Activated CD8-positive, alpha-beta memory T cell treated with anti-CD3 and anti-CD28 coated beads, Interleukin-2, amount 50 U/mL, for 1 hour (primary cell): ENCODE data around the gene FLRT1.

Experiments used
- DNase-seq: peaks from one replicate; pipeline ENCODE4 v3.0.0-alpha.2; 2020; ENCODE audit errors: extremely low read depth

FLRT1 gene

DNA sequence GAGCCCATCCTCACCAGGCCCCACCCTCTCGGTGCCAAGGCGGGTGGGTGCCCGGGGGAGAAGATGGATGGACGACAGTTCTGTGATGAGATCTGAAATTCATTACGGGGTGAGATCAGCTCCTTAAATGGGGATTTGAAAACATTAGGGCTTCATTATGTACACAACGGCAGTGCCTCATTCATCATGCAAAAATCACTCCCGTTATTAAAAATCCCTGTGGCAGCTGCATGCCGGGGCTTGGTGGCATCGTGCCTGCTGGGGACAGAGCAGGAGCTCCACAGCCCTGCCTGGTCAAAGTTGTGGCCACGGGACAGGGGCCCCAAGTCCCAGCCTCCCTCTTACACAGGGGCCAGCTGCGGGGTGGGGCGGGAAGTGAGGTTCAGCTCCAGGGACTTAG, 29.3 kb upstream of the FLRT1 start:
- no peak for DNase-seq

DNA sequence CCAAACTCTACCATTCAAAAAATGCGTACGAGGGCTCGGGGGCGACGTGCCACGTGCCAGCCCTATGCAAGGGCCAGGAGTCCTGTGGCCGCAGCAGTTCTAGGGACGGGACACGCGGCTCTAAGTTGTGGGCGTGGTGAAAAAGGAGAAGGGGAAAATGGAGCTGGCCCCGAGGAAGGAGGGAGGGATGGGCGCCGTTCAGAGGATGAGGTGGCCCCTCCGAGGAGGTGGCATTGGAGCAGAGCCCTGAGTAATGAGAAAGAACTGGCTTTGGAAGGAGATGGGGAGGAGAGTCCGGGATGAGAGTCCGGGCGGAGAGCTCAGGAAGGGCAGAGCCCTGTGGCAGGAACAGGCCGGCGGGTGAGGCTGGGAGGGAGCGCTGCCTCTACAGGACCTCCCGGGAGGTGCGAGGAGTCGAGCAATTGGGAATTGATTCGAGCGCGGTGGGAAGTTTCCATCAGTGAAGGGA, 28.5 kb upstream of the FLRT1 start:
- DNase-seq: no peak

DNA sequence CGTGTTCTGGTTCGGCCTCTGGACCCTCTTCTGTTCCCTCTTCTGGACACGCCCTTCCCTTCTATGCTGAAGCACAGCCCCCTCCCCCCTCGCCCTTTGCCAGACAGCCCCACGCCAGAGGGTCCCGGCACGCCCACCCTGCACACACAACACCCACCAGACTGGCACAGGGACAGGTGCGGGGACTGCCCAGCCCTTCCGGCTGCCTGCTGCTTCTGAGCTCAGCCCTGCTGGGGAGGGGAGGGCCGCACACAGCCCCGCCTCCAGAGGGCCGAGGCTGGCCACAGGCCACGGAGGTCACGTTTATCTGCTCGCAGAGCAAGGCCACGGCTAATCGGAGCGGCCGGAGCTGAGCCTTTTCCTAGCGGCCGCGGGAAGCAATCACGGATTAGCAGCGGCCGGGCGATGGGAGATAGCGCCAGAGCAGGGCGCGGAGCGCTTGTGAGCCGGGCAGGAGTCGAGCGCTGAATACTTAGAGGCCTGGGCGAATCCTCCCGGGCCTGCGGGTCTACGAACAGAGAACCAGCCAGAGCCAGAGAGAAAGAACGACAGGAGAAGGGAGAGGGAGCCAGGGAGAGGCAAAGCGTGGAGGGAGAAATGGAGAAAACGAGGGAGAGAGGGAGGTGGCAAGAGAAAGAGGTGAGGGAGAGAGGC, 28.0 kb upstream of the FLRT1 start:
- DNase-seq: no peak

DNA sequence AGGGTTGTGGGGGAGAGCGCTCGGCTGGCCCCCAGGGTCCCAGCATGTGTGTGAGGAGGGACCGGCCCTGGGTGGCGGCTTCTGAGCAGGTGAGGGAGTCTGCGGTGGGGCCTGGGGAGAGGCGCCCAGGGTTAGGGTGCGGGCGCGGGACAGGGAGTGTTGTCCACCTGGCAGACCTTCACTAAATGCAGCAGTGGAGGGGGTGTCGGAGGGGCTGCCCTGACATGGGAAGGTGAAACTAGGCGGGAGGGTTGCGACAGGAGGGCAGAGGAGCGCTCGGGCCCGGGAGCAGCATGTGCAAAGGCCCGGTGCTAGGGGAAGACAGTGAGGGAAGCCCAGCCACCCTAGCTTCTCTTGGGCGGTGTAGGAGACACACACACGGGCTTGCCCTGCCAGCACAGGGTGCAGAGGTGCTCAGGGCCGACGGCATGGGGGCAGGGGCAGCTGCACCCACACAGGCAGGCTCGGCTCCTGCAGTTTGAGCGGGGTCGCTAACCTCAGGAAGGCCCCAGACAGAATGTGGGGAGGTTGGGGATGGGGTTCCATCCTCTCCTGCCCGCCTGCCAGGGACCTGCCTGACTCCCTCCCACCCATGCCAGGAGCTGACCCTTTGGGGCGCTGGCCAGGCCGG, 27.3 kb upstream of the FLRT1 start:
- DNase-seq: no peak

DNA sequence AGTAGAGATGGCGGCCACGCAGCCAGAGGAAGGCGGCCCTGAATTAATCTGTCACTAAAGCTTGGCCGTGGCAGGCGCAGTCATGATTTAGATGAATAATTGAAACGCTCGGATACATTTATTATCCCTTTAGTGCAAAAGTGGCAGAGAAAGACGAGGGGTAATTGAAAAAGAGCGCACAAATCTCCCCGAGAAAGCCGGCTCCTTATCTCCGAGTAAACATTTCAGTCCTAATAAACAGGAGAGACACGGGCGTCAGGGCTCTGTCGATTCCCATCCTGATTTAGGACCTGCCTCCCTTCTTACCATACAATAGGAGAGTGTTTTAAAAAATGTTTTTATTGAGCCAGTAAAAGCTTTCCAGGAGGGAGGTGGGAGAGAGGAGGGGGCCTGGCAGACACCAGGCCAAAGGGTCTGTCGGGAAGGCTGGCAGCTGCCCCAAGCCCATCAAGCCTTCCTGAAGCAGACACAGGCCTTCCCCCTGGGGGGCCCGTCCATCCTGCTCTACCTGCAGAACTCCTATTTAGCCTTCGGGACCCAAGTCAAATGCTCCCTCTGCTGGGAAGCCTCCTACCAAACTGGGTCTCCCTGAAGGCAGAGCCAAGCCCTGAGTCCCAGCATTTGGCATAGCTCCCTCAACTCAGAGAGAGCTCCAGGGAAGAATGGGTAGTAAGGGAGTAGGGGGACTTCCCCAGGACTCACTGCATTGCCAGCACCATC, 26.7 kb upstream of the FLRT1 start:
- DNase-seq: no peak

DNA sequence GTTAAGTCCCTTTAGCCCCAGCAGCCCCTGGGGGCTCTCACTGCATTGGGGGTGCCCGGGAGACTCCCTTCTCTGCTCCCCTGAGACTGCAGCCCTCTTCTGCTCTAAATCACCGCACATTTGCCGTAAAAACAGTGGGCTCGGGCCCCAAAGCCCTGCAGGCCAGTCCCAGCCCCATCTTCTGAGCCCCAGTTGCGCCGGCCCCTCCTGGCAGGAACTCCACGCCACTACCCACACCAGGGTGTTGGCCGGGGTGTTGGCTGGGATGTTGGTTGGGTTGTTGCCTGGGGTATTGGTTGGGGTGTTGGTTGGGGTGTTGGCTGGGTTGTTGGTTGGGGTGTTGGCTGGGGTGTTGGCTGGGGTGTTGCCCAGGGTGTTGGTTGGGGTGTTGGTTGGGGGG, 26.0 kb upstream of the FLRT1 start:
- DNase-seq: no peak

DNA sequence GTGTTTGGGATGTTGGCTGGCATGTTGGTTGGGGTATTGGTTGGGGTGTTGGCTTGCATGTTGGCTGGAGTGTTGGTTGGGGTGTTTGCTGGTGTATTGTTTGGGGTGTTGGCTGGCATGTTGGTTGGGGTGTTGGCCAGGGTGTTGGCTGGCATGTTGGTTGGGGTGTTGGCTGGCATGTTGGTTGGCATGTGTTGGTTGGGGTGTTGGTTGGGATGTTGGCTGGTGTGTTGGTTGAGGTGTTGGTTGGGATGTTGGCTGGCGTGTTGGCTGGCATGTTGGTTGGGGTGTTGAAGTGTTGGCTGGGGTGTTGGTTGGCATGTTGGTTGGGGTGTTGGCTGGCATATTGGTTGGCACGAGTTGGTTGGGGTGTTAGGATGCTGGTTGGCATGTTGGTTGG, 24.9 kb upstream of the FLRT1 start:
- no peak for DNase-seq

DNA sequence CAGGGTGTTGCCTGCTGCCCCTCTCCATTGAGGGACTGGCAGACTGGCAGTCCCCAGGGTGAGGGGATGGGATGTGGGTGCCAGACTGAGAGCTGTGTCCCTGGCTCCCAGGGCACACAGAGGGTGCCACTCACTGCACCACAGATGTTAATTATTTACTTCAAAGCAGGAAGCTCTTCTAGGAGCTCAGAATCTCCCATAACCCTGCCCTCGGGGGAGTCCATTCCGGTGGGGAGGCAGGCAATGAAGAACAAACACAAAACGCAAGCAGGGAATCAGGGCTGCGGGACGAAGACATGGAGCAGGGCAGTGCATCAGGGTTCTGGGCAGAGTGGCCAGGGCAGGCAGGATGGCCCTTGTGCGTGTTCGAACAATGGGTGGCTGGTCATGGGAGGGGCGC, 24.4 kb upstream of the FLRT1 start:
- no peak for DNase-seq

DNA sequence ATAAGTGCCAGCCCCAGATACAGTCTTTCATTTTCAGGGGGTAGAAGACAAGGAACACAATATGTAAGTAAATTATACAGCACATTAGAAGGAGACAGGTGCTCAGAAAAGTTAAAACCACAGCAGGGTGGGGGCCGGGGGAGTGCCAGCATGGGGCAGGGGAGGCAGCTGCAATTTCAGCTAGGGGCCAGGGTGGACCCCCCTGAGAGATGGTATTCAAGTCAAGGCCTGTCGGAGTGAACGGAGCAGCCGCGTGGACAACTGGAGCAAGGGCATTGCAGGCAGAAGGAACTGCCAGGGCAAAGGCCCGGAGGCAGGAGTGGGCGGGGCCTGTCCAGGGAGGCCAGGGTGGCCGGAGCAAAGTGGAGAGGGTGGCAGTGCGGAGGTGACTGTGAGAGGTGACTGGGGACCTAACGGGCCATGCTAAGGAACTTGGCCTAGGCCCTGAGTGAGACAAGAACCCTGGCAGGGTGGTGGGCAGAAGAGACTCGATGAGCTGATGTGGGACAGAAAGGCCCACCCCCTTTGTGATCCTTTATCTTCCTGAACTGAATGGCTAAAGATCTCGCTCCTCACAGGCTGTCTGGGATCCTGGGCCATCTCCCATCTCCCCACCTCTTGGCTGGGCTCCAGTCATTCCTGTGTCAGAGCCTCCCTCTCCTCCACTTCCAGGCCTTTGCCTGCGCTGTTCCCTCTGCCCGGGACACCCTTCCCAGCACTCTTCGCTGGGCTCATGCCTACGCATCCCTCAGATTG, 22.4 kb upstream of the FLRT1 start:
- no peak for DNase-seq

DNA sequence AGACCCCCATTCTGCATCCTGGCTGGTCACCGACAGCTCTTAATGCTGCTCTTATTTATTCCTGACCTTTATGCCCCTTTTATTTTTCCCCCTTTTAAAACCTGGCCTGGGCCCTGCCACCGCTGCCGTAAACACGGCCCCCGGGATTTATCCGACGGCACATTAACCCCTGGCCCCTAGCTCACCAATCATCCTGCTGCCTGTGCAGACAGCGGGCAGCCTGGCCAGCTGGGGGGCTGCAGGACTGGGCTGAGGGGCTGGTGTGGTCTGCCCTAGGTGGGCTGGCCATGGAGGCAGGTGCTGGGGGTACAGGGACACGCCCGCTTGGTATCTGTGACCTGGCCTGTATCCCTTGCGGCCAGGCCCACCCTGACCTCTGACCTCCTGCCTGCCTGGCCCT, 21.4 kb upstream of the FLRT1 start:
- DNase-seq: no peak

DNA sequence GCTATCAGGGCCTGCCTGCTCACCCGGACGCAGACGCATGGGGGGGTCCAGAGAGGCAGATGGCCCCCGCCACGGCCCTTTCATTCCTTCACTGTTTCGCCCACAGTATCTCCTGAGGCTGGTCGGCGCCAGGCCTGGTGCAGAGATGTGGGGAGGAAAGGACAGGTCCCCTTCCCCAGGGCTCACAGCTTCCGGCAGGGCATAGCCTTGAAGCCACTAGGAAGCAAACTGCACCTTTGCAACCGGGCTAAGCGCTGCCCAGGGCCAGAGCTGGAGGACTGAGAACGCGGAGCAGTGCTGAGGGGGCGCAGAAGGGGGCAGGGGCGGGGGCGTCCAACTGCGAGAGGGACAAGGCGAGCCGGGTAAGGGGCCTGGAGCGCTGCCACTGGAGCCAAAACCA, 20.2 kb upstream of the FLRT1 start:
- DNase-seq: no peak

DNA sequence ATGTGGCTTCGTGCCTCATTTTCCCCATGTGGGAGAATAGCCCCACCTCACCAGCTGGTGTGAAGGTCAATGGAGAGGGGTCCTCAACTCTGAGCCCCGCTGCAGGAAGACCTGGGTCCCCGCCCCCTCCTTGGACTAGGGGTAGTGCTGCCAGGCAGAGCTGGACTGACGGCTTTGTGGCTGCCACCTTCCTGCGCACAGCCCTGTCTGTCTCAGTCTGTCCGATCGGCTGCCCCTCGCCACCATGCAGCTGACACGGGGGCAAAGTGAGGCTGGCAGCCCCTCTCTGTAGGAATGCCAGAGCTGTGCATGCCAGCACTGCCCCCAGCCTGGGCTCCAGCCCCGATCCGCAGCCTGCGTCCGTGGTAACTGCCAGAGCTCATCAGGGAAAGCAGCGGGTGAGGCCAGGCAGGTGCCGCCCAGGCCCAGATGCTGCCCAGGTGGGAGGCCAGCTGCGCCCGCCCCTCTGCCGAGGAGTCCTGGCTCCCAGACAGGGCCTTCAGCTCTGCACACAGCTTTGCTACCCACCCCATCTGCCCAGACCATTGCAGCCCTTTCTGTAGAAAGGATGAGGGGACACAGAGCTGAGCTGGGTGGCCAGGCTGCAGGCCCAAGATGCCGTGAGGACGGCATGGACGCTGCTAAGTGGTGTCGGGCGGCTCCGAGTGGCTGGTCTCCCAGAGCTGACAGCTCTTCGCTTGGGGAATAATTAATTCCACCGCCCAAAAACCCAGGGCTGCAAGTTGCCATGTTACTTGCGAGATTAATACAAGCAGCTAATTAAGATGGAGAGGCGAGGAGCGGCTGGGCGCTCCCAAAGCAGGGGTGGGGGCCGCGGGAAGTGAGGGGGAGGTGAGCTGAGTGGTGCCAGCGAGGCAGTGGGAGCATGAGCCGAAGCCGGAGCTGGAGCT, 19.5 kb upstream of the FLRT1 start:
- DNase-seq: no peak

DNA sequence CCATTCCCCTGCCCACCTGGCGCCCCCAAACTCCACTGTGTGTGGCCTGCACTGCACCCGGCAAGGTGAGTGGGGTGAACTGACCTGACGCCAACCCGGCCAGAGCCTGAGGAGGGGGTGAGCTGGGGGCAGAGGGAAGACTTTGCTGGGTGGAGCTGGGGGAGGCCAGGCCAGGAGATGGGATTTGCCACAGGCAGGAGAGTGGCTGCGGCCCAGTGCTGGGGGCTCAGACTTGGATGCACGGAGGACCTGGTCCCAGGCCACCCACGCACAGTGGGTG, 17.8 kb upstream of the FLRT1 start:
- no peak for DNase-seq

DNA sequence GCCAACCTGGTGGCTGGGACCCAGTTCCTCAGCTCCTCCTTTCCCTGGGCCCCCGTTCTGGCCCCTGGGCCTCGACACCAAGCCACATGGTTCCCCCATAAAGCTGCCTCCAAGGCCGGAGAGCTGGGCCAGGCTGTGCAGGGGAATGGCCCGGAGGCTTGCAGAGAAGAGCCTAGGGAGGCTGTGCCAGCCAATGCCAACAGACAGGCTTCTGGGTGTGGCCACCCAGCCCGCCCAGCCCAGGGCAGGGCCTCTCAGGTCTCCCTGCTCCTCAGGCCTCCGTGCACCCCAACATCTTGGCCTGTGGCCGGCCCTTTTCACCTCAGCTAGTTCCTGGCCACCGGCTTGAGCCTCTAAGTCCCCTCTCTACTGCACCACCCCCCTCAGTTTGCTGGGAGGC, 17.4 kb upstream of the FLRT1 start:
- no peak for DNase-seq

DNA sequence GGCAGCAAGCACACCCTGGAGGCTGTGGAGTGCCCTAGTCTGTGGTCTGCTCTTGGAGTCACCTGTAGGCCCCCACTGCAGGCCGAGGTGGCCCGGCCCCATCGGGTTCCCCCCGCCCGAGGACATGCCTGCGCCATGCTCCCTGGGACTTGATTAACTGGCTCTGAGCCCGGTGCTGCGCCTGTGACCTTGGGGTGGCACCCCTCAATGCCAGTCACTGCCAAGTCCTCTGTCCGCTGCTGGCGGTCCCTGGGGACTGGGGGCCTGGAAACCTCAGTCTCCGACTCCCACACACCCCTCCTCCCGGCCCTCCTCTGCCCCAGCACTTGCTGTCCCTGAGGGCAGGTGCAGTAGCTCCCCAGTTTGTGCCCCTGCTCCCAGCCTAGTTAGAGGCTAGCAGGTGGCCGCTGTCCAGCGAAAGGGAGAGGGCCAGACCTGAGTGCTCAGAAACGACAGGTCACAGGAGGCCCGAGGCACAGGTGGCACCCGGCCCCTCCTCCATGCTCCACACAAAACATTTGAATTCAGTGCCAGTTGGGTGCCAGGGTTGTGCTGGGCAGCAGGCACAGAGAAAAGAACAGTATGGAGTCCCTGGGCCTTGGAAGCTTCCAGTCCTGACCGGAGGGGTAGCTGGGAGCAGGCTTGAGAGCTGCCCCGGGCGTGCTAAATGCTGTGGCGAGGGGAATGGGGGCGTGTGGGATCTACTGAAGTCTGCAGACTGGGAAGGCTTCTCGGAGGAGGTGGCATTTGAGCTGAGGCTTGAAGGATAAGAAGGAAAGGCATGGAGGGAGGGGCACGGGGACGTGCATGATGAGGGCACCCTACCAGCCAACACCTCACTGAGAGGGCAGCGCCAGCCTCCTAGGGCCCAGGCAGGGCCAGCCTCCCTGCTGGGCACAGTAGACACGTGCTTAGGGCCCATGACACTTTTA, 16.4 kb upstream of the FLRT1 start:
- no peak for DNase-seq

DNA sequence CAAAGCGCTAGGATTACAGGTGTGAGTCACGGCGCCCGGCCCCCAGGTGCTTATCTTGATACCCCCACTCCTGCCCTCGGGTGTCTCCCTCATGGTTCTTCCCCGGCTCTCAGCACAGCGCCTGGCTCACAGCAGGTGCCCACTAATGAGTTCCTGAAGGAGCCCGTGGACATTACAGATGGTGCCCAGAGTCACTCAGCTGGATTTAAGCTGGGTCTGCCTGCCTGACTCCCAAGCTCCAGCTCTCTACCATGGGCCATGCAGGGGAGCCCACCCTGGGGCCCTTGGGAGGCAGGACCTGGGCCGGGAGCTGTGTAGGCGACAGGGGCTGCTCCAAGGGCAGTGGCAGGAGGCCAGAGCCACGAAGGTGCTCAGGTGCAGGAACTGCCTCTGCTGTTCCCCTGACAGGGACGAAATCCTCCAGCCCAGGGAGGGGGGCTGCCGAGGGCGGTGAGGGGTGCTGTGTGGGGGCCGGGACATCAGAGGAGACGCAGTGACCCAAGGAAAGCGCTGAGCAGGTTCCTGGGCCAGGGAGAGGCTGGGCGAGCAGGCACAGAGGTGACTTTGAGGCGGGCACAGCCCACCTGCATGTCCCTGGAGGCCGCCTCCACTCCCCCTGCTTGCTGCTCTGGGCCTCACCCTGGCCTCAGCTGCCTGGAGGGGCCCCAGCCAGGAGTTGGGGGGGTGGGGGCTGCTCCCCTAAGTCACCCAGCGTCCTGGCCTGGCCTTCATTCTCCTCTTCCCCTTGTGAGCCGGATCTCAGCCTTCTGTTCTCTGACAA, 14.6 kb upstream of the FLRT1 start:
- DNase-seq: no peak

DNA sequence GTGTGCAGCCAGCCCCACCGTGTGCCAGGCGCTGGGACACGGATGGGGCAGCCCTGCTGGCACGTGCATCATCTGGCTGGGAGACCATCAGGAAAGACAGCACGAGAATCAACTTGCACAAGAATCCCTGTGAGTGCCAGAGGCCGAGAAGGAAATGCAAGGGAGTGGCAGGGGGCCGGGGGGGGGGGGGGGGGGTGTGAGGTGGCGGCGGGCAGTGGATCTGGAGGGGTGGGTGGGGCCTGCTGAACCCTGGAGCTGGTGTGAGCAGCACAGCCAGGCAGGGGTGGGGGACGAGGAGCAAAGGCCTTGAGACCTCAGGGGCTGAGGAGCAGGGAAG, 14.0 kb upstream of the FLRT1 start:
- DNase-seq: no peak

DNA sequence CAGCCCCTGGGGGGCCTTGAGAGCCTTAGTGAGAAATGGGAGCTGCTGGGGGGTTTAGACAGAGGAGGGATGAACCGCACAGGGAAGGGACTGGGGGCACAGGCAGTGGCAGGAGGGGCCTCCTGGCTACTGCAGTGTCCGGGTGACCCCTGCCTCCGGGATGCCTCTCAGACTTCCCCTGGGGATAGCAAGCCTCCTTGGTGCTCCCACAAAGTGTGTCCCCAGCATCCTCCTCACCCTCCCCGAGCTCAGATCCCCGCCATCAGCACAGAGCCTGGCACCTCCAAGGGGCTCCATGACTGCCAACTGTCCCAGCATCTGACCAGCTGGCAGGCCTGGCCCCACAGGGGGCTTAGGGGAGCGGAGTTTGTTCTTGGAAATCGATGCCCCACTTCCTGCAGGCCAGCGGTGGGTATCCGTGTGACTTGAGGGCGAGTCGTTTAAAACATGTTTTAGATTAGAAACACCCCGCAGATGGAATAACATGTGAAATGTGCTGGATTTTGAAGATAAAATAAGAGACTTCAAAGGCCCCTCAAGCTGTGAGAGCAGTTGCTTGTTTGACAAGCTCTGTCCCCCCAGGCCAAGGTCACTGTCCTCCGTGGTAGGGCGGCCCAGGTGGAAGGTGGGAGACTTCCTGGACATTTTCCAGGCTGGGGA, 13.5 kb upstream of the FLRT1 start:
- no peak for DNase-seq
